ENCODE results near the gene POFUT1. TPM values are rescaled to one million over a fixed set of nuclear protein-coding genes. Genes with fewer than 3 reads are reported as not detected.

POFUT1 gene
- total RNA-seq, 1 experiment from 2014 or later: 36.9 TPM

DNA sequence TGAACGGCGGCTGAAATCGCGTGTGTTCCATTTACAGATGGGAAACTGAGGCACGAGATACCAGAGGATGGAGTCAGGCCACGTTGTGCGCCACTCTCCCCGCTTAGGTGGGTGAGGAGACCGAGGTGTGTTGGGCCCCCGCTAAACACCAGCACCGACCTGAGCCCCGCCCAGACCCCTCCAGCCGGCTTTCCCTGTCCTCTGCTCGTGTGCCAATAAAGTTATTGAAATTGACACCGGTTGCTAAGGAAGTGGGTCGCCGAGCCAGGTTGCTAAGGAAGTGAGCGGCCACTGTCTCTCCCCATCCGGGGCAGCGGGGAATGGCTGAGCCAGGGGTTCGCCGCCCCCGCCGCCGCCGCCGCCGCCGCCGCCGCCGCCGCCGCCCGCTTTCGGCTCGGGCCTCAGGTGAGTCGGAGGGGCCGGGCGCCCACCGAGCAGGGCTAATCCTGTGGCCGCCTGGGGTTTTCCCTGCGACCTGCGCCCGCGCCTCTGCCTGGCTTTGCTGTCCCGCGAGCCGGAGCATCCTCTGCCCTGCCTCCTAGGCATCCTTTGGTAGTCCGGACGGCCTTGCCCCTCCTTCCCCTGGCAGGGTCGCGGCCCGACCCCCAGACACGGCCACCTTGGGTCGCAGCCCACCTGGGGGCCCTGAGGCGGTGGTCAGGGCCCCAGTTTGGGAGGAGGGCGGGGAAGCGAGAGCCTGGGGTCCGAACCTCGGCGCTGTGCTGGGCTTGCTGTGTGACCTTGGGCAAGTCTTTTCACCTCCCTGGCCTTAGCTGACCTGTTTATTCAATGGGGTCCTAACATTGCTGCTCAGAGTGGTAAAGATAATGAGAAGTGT is 69.9 kb downstream of the POFUT1 start, which contains the start of gene KIF3B:
Gene KIF3B (plus strand): TSS at position 291 of the 838 bp plus-strand sequence. CDS start 32,127 bp downstream, outside the sequence.
- peak; percentile 91 for DNase-seq (ENCODE audit: low read depth)

DNA sequence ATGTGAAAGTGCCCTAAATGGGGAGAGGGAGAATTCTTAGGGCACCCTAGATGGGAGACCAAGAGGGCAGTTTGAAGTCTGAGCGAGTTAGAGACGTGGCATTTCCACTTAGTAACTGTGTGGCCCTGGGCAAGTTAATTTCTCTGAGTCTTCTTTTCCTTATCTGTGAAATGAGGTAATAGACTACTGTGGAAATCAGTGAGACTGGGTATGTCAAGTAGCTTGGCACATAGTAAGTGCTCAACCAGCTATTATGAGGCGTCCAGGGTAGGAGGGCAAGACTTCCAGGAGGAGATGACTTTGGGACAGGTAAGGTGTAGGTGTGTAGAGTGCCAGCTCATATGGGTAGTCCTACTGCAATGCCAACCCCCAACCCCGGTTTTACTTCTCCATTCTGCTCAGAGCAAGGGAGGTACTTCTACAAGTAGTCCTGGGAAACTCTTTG is 70.5 kb downstream of the POFUT1 start:
- no peak for DNase-seq (ENCODE audit: low read depth)

DNA sequence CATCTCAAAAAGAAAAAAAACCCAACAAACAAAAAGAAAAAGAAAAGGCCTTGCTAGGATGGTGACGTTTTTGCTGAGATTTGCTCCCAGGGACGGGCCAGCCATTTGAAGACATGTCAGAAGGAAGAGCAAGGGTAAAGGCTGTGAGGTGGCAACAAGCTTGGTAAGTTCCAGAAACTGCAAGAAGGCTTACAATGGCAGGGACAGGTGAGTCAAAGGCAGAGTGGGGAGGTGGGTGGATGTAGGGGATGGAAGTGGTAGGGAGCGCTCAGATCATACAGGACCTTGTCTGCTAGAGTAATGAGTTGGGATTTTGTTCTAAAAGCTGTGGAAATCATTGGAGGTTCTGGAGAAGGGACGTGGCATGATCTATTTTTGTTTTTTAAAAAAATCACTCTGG is 74.0 kb downstream of the POFUT1 start:
- no peak for DNase-seq (ENCODE audit: low read depth)

DNA sequence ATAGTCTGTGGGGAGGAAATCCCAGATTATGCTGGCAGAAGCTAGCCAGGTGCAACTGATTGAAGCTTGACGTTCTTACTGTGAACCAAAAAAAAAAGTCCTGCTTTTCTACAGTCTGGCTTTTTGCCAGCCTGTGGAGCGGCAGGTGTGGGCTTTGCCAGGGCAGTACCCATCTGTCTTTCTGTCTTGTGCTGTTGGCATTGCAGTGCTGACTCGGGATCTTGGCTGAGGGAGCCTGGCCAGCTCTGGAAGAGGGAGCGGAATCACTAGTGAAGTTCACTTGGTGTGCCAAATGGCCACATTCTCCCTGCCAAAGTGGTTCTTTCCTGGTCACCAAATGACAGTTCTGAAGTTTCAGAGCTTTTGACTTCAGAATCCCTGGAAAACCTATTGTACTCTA is 74.8 kb downstream of the POFUT1 start:
- DNase-seq (ENCODE audit: low read depth): no peak

DNA sequence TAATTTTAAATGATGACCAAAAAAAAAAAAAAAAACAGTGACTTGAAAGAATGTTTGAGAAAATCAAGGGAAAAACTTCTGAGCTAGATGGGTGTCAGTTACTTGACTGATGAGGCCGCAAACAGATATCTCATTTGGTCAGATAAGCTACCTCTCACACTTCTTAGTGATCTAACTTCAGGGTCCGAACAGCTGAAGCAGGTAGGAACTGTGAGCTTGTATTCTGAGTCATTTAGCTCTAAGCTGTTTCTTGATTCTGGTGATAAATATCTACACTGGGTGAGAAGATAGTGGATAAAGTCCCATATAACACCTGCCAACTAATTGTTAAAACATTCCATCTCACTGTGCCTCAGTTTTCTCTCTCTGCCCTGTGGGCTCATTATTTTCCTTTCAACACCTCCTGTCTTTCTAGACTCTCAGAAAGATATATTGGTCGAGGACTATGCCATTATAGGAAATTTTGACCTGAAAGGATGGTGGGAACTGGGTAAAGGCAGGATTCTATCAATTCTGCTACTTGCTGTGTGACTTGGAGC is 77.5 kb downstream of the POFUT1 start:
- no peak for DNase-seq (ENCODE audit: low read depth)

DNA sequence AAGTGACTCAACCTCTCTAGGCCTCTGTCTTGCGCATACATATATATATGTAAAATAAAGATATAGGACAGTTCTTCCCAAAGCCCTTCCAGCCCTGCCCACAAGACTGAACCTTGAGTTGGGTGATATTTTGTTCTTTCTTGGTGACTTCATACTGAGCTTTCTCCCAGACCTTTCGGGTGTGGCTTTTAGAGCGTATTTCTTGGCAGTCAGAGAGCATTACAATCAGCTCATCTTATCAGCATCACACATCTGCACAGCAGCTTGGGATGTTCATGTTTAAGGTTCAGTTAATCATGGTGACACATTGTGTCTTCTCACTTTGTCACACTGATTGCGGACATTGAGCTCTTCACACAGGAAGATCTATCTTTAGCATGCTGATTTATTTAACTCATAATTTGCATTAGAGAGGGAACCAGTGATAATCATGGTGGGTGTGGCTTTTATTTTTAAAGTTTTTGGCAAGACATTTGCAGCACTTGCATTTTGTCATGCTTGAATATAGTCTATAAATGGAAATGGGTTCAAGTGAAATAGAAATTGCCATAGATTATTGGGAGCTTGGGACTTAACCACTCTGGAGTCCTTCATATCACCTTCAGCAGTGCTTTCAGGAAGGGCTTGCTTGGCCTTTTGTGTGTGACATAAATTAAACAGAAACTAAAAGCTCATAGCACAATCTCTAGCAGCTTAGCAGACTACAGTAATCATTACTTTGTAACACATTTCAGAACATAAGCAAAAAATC is 78.1 kb downstream of the POFUT1 start:
- DNase-seq (ENCODE audit: low read depth): peak; percentile 6

DNA sequence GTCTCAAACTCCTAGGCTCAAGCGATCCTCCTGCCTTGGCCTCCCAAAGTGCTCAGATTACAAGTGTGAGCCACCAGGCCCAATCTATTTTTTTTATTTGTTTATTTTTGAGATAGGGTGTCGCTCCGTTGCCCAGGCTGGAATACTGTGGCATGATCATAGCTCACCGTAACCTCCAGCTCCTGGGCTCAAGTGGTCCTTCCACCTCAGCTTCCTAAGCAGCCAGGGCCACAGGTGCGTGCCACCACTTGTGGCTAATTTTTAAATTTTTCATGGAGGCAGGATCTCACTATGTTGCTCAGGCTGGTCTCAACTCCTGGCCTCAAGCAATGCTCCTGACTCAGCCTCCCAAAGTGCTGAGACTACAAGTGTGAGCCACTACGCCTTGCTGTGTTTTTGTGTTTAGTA is 79.6 kb downstream of the POFUT1 start:
- no peak for DNase-seq (ENCODE audit: low read depth)

Other genes with a start within 250 kb of the POFUT1 start
- under 0.01 and 0.12 TPM in 2 replicates for gene XKR7, start 239.7 kb upstream of the POFUT1 start, total RNA-seq (2014; rRNA removed; shearing (Covaris generic))
- gene CCM2L, start 197.4 kb upstream of the POFUT1 start, total RNA-seq (2014; rRNA removed; shearing (Covaris generic)): 1.0 and 2.1 TPM in 2 replicates
- gene HCK, start 155.6 kb upstream of the POFUT1 start, total RNA-seq (2014; rRNA removed; shearing (Covaris generic)): 0.15 TPM in 1 of 2 replicates, not detected in the other
- gene TM9SF4, start 98.2 kb upstream of the POFUT1 start, total RNA-seq (2014; rRNA removed; shearing (Covaris generic)): 17.9 and 21.4 TPM in 2 replicates
- 3.4 and 4.6 TPM in 2 replicates for gene PLAGL2, start 137 bp upstream of the POFUT1 start, total RNA-seq (2014; rRNA removed; shearing (Covaris generic))
- gene KIF3B, start 69.8 kb downstream of the POFUT1 start, total RNA-seq (2014; rRNA removed; shearing (Covaris generic)): 13.8 and 13.9 TPM in 2 replicates
- gene ASXL1, start 150.5 kb downstream of the POFUT1 start, total RNA-seq (2014; rRNA removed; shearing (Covaris generic)): 26.1 and 39.9 TPM in 2 replicates

All from Daoy (cell line).